Peyer's patch (tissue), 4 donors: ENCODE measurements around the gene FZD4.

ENCODE experiments used
- POLR2A ChIP-seq, 2 donors: fragments of 450-650 bp; IDR thresholded peaks; one replicate each; pipeline ENCODE4 v1.5.1; 2017; ENCODE audit warnings: antibody characterized with exemption in 2 of 2, mild to moderate bottlenecking in 2 of 2, moderate library complexity in 2 of 2
- TF ChIP-seq, protein P1 (sequence below), 6 experiments: fragments of 450-650 bp in 4 of 6; fragments of 200-600 bp in 2 of 6; sonication (generic) in 1 of 6; IDR thresholded peaks; one replicate each; pipeline ENCODE4 v1.5.1; 2017 to 2019; ENCODE audit warnings: antibody characterized with exemption in 6 of 6, mild to moderate bottlenecking in 3 of 6, moderate library complexity in 1 of 6

DNA sequence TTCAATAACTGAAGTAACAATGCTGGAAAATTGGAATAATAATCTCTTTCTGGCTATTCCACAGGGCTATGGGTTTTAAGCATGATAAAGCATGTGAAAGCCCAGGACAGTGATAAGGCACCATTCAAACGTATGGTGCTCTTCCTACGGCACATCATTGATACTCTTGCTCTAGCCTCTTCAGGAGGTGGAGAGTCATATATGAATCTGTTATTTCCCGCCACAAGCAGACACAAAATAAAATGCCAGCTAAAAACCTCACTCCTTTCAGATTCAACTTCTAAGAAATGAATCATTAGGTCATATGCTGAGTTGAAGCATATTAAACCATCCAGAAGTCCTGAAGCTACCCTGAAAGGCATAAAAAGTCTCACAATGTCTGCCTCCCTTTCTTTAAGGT is 49.9 kb downstream of the FZD4 start:
- TF ChIP-seq, protein P1, sequence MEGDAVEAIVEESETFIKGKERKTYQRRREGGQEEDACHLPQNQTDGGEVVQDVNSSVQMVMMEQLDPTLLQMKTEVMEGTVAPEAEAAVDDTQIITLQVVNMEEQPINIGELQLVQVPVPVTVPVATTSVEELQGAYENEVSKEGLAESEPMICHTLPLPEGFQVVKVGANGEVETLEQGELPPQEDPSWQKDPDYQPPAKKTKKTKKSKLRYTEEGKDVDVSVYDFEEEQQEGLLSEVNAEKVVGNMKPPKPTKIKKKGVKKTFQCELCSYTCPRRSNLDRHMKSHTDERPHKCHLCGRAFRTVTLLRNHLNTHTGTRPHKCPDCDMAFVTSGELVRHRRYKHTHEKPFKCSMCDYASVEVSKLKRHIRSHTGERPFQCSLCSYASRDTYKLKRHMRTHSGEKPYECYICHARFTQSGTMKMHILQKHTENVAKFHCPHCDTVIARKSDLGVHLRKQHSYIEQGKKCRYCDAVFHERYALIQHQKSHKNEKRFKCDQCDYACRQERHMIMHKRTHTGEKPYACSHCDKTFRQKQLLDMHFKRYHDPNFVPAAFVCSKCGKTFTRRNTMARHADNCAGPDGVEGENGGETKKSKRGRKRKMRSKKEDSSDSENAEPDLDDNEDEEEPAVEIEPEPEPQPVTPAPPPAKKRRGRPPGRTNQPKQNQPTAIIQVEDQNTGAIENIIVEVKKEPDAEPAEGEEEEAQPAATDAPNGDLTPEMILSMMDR (IDR thresholded peaks at IDR 0.05), result no peak
- no peak for TF ChIP-seq POLR2A (IDR thresholded peaks at IDR 0.05)
